CD4-positive, alpha-beta T cell (primary cell): ENCODE measurements around the gene NTN5. TPM values are rescaled to one million over a fixed set of nuclear protein-coding genes. Genes with fewer than 3 reads are reported as not detected.

ENCODE experiments used
- ATAC-seq: fragments of 200-7000 bp; cut with Tn5 transposase; one replicate; pipeline ENCODE4 v1.10.0; 2022; ENCODE audit warnings: mild to moderate bottlenecking; ENCODE audit not compliant: poor library complexity
- CTCF ChIA-PET: fragments of 350-600 bp; sonication (Branson Sonifier 250); formaldehyde crosslinking; loops from one replicate; lab custom pipeline; 2021; ENCODE audit warnings: antibody characterized with exemption, inconsistent platforms; lab: Charles Lee
- POLR2A ChIA-PET: fragments of 350-600 bp; sonication (Branson Sonifier 250); formaldehyde crosslinking; loops from one replicate; lab custom pipeline; 2021; ENCODE audit warnings: antibody characterized with exemption, inconsistent platforms; lab: Charles Lee
- DNase-seq, 14 experiments: peaks; one replicate each; pipeline ENCODE4 v3.0.0-alpha.2; 2013 to 2020; ENCODE audit warnings: mixed read lengths in 2 of 14
- H3K27ac ChIP-seq, 2 donors: one replicate each; pipeline versions ENCODE4 v1.5.1 to v1.7.0; 2013; ENCODE audit warnings: low read length in 2 of 2, low read depth in 1 of 2, mild to moderate bottlenecking in 1 of 2
- H3K27me3 ChIP-seq, 2 experiments: 1 replicate in 1 of 2; 2 replicates in 1 of 2; pipeline versions ENCODE4 v1.6.1 to v1.7.0; 2013; ENCODE audit warnings: low read length in 2 of 2, control low read depth in 1 of 2, mild to moderate bottlenecking in 1 of 2, moderate library complexity in 1 of 2; ENCODE audit not compliant: insufficient read depth in 2 of 2, control insufficient read depth in 1 of 2
- H3K36me3 ChIP-seq: one replicate; pipeline ENCODE4 v1.6.1; 2013; ENCODE audit warnings: low read length, control low read depth; ENCODE audit not compliant: insufficient read depth
- H3K4me1 ChIP-seq: one replicate; pipeline ENCODE4 v1.6.1; 2013; ENCODE audit warnings: low read length, control low read depth; ENCODE audit not compliant: insufficient read depth
- H3K4me3 ChIP-seq: one replicate; pipeline ENCODE4 v1.5.1; 2013; ENCODE audit warnings: mild to moderate bottlenecking, low read length, moderate library complexity
- H3K9me3 ChIP-seq, 2 experiments: 1 replicate in 1 of 2; 2 replicates in 1 of 2; pipeline versions ENCODE4 v1.6.1 to v1.7.0; 2013; ENCODE audit warnings: low read length in 2 of 2, mild to moderate bottlenecking in 2 of 2, control low read depth in 1 of 2, moderate library complexity in 1 of 2; ENCODE audit not compliant: control insufficient read depth in 1 of 2, insufficient read depth in 1 of 2
- H3K27ac Mint-ChIP-seq: one replicate; pipeline ENCODE4 v1.8.0; 2020; ENCODE audit warnings: mixed read lengths
- H3K27me3 Mint-ChIP-seq: one replicate; pipeline ENCODE4 v1.8.0; 2021; ENCODE audit warnings: mixed read lengths
- H3K36me3 Mint-ChIP-seq: one replicate; pipeline ENCODE4 v1.8.0; 2021; ENCODE audit warnings: low read depth, mixed read lengths
- H3K4me1 Mint-ChIP-seq: one replicate; pipeline ENCODE4 v1.8.0; 2021; ENCODE audit warnings: low read depth, mixed read lengths
- H3K4me3 Mint-ChIP-seq: one replicate; pipeline ENCODE4 v1.8.0; 2020; ENCODE audit warnings: mild to moderate bottlenecking, mixed read lengths
- H3K9me3 Mint-ChIP-seq: one replicate; pipeline ENCODE4 v1.8.0; 2020; ENCODE audit warnings: mixed read lengths
- CTCF ChIP-seq: fragments of 200-600 bp; IDR thresholded peaks from one replicate; pipeline ENCODE4 v1.8.0; 2022; ENCODE audit warnings: antibody characterized with exemption, mild to moderate bottlenecking
- intact Hi-C, 2 experiments: fragments of 100-400 bp; cut with DNase I in 1 of 2; cut with micrococcal nuclease in 1 of 2; formaldehyde crosslinking; loops; one replicate each; pipeline versions ENCODE4 v1.15.1 to v1.9.0; 2023 to 2025; cut with DNase I, micrococcal nuclease
- total RNA-seq, 174 experiments: library from RNA in 2 of 174; stranded (reverse) in 2 of 174; gene quantifications; one replicate each; pipeline ENCODE4 v1.2.3 and lab custom pipeline; 2021 to 2026

Gene NTN5
- total RNA-seq, 2 experiments from 2014 or later, result 2.7 to 3.0 TPM

GRCh38 chr19:48629297-48629598 lies 43.6 kb downstream of the NTN5 start:
- peaks cover 53% of the 10 kb centered on the region for H3K36me3 Mint-ChIP-seq
- Histone ChIP-seq H3K27ac (no peak overlapping the region), H3K36me3 (peaks cover 53% of the 10 kb centered on the region), H3K4me1 (peaks cover 46% of the 10 kb centered on the region), H3K9me3 (no peaks in the 10 kb centered on the region), H3K4me3 (no peak overlapping the region), H3K27me3 (no peaks in the 10 kb centered on the region)
- H3K4me3 Mint-ChIP-seq, result no peak overlapping the region
- no peaks in the 10 kb centered on the region for H3K27me3 Mint-ChIP-seq
- ChIA-PET POLR2A (interaction anchor here (1.1 to 5.0 kb wide), 3 partner anchors 9 to 16 kb away, joined by 5 to 33 read pairs (median 13); partner anchors contain the start of genes CA11, RPL18 and SPHK2), CTCF (no interaction called here)
- peaks cover 38% of the 10 kb centered on the region for H3K4me1 Mint-ChIP-seq
- H3K27ac Mint-ChIP-seq, result no peak overlapping the region
- no peaks in the 10 kb centered on the region for H3K9me3 Mint-ChIP-seq
- TF ChIP-seq CTCF, result no peak
- intact Hi-C loops, result loop anchor here in 1 of 2 experiments (10.0 kb wide), 1 partner anchor 366 kb away; the partner anchor contains the start of genes GYS1 and RUVBL2
- peak in 1 of 14 experiments; percentile 8 for DNase-seq
- ATAC-seq, result no peak

- H3K9me3 Mint-ChIP-seq, result no peaks in the 10 kb centered on the region
- H3K4me3 Mint-ChIP-seq, result peak overlapping the region; percentile 38
- intact Hi-C loops, result loop anchor here in 1 of 2 experiments (10.0 kb wide), 1 partner anchor 366 kb away; the partner anchor contains the start of genes GYS1 and RUVBL2
- Histone ChIP-seq H3K4me1 (peaks cover 46% of the 10 kb centered on the region), H3K27me3 (no peaks in the 10 kb centered on the region), H3K27ac (no peak overlapping the region), H3K36me3 (peaks cover 52% of the 10 kb centered on the region), H3K9me3 (no peaks in the 10 kb centered on the region), H3K4me3 (no peak overlapping the region)
- no peak for TF ChIP-seq CTCF
- ChIA-PET POLR2A (interaction anchor here (1.1 to 5.0 kb wide), 4 partner anchors 9 to 17 kb away, joined by 5 to 33 read pairs (median 10); partner anchors contain the start of genes CA11, DBP, RPL18 and SPHK2), CTCF (no interaction called here)
- no peak for ATAC-seq
- H3K36me3 Mint-ChIP-seq, result peaks cover 54% of the 10 kb centered on the region
- H3K27me3 Mint-ChIP-seq, result no peaks in the 10 kb centered on the region
- H3K27ac Mint-ChIP-seq, result no peak overlapping the region
- peak in 2 of 14 experiments; percentile 7 to 36 for DNase-seq
- peaks cover 39% of the 10 kb centered on the region for H3K4me1 Mint-ChIP-seq
Measured at GRCh38 chr19:48628486-48629296, 44.1 kb downstream of the NTN5 start.

GRCh38 chr19:48627865-48628314 lies 44.9 kb downstream of the NTN5 start:
- no peak overlapping the region for H3K27ac Mint-ChIP-seq
- peaks cover 39% of the 10 kb centered on the region for H3K4me1 Mint-ChIP-seq
- Histone ChIP-seq H3K27ac (no peak overlapping the region), H3K27me3 (no peaks in the 10 kb centered on the region), H3K4me3 (no peak overlapping the region), H3K9me3 (no peaks in the 10 kb centered on the region), H3K4me1 (peaks cover 46% of the 10 kb centered on the region), H3K36me3 (peaks cover 44% of the 10 kb centered on the region)
- TF ChIP-seq CTCF, result no peak
- ChIA-PET CTCF (no interaction called here), POLR2A (interaction anchor here (1.1 to 5.0 kb wide), 3 partner anchors 9 to 17 kb away, joined by 4 to 33 read pairs (median 7); partner anchors contain the start of genes DBP, RPL18 and SPHK2)
- ATAC-seq (no peak), DNase-seq (peak in 2 of 14 experiments; percentile 6 to 36)
- intact Hi-C loops, result loop anchor here in 1 of 2 experiments (10.0 kb wide), 1 partner anchor 367 kb away; the partner anchor contains the start of genes GYS1 and RUVBL2
- H3K9me3 Mint-ChIP-seq, result no peaks in the 10 kb centered on the region
- H3K36me3 Mint-ChIP-seq, result peaks cover 52% of the 10 kb centered on the region
- H3K27me3 Mint-ChIP-seq, result no peaks in the 10 kb centered on the region
- no peak overlapping the region for H3K4me3 Mint-ChIP-seq
